Endodermal cell (in vitro differentiated cells): ENCODE data around the gene P2RY1. TPM values are rescaled to one million over a fixed set of nuclear protein-coding genes. Genes with fewer than 3 reads are reported as not detected.

Source experiments
- DNase-seq: peaks from one replicate; pipeline ENCODE4 v3.0.0-alpha.2; 2017
- H3K27ac ChIP-seq: 2 replicates; pipeline ENCODE4 v1.5.1; 2013; ENCODE audit warnings: mild to moderate bottlenecking, low read depth, low read length, moderate library complexity
- H3K27me3 ChIP-seq: 2 replicates; pipeline ENCODE4 v1.6.1; 2013; ENCODE audit warnings: mild to moderate bottlenecking, low read length, moderate library complexity; ENCODE audit not compliant: insufficient read depth, control insufficient read depth, poor library complexity, severe bottlenecking
- H3K36me3 ChIP-seq: 2 replicates; pipeline ENCODE4 v1.7.0; 2013; ENCODE audit warnings: mild to moderate bottlenecking, low read length, moderate library complexity; ENCODE audit not compliant: control insufficient read depth, insufficient read depth
- H3K4me1 ChIP-seq: one replicate; pipeline ENCODE4 v1.7.0; 2013; ENCODE audit warnings: low read length; ENCODE audit not compliant: control insufficient read depth, insufficient read depth
- H3K4me3 ChIP-seq: 2 replicates; pipeline ENCODE4 v1.5.1; 2013; ENCODE audit warnings: mild to moderate bottlenecking, low read length, moderate library complexity
- H3K9ac ChIP-seq: 2 replicates; pipeline ENCODE4 v1.6.1; 2013; ENCODE audit warnings: mild to moderate bottlenecking, low read length, moderate library complexity; ENCODE audit not compliant: poor library complexity, severe bottlenecking; ENCODE audit errors: extremely low read depth
- H3K9me3 ChIP-seq: 2 replicates; pipeline ENCODE4 v1.6.1; 2013; ENCODE audit warnings: mild to moderate bottlenecking, low read length, moderate library complexity; ENCODE audit not compliant: control insufficient read depth
- H3K27ac Mint-ChIP-seq: 2 replicates; pipeline ENCODE4 v1.8.0; 2020; ENCODE audit warnings: mixed read lengths
- H3K27me3 Mint-ChIP-seq: 2 replicates; pipeline ENCODE4 v1.8.0; 2021; ENCODE audit warnings: mild to moderate bottlenecking, mixed read lengths; ENCODE audit not compliant: insufficient read depth
- H3K36me3 Mint-ChIP-seq: 2 replicates; pipeline ENCODE4 v1.8.0; 2020; ENCODE audit warnings: low read depth, mixed read lengths
- H3K4me1 Mint-ChIP-seq: 2 replicates; pipeline ENCODE4 v1.8.0; 2020; ENCODE audit warnings: mixed read lengths
- H3K4me3 Mint-ChIP-seq: 2 replicates; pipeline ENCODE4 v1.8.0; 2020; ENCODE audit warnings: mild to moderate bottlenecking, moderate library complexity, mixed read lengths
- H3K9me3 Mint-ChIP-seq: 2 replicates; pipeline ENCODE4 v1.8.0; 2020; ENCODE audit warnings: mild to moderate bottlenecking, mixed read lengths
- WGBS, 2 experiments: methylation state at CpG; one replicate each; pipeline versions ENCODE4 v1.1.5 to v1.1.7; 2013; ENCODE audit warnings: missing lambda C conversion rate in 2 of 2, mixed read lengths in 1 of 2; ENCODE audit not compliant: insufficient coverage in 1 of 2, insufficient read length in 1 of 2; 5-methylcytosine and 5-hydroxymethylcytosine counted together
- long read RNA-seq, 4 experiments: library from polyadenylated mRNA in 2 of 4; library from RNA in 1 of 4; library from capped mRNA in 1 of 4; stranded (forward) in 3 of 4; unstranded in 1 of 4; transcript quantifications; one replicate each; pipeline ENCODE4 v2.0.0, GENCODE V29; 2020 to 2021; ENCODE audit warnings: inconsistent platforms in 1 of 4
- polyA plus RNA-seq, 2 experiments: library from polyadenylated mRNA; stranded (reverse); fragments of 50-300 nt; gene quantifications; one replicate each; pipeline ENCODE4 v1.2.3, GENCODE V29; 2013
- total RNA-seq, 2 donors: library from RNA; stranded (reverse); fragmentation: NEBNext Ultra II Directional in 1 of 2; extraction: Animal tissue kit (Norgen Biotek cat#: 25700) in 1 of 2; gene quantifications; 2 replicates in 1 of 2; 3 replicates in 1 of 2; pipeline ENCODE4 v1.2.1, GENCODE V29; 2021
- TF ChIP-seq, protein P1 (sequence below): fragments of 200-600 bp; sonication (generic); conservative IDR thresholded peaks from 2 replicates; pipeline ENCODE4 v1.5.0; 2021; ENCODE audit warnings: antibody characterized with exemption, mild to moderate bottlenecking

P2RY1 gene, protein sequence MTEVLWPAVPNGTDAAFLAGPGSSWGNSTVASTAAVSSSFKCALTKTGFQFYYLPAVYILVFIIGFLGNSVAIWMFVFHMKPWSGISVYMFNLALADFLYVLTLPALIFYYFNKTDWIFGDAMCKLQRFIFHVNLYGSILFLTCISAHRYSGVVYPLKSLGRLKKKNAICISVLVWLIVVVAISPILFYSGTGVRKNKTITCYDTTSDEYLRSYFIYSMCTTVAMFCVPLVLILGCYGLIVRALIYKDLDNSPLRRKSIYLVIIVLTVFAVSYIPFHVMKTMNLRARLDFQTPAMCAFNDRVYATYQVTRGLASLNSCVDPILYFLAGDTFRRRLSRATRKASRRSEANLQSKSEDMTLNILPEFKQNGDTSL
- total RNA-seq, result 10 to 100 TPM in 1 of 2 donors, 1 to 10 TPM in 1; 7.6 to 10.4 TPM
- 5.3 TPM for polyA plus RNA-seq (2013, experiment 1 of 2)
- polyA plus RNA-seq (2013, experiment 2 of 2), result 4.5 TPM
- long read RNA-seq, experiment 1, full-length matches to known transcripts, result 3 of 3 reads
- long read RNA-seq, experiment 1, partial matches to known transcripts, result 0 of 3 reads
- long read RNA-seq, experiment 1, other reads (novel, unspliced or antisense), result 0 of 3 reads
- long read RNA-seq, experiment 2, full-length matches to known transcripts, result 5 of 5 reads
- long read RNA-seq, experiment 2, partial matches to known transcripts, result 0 of 5 reads
- long read RNA-seq, experiment 2, other reads (novel, unspliced or antisense), result 0 of 5 reads
- long read RNA-seq, experiment 3, full-length matches to known transcripts, result 130 of 132 reads
- long read RNA-seq, experiment 3, partial matches to known transcripts, result 0 of 132 reads
- long read RNA-seq, experiment 3, other reads (novel, unspliced or antisense), result 2 of 132 reads
- long read RNA-seq, experiment 4, full-length matches to known transcripts, result 1 of 1 reads
- long read RNA-seq, experiment 4, partial matches to known transcripts, result 0 of 1 reads
- long read RNA-seq, experiment 4, other reads (novel, unspliced or antisense), result 0 of 1 reads

DNA sequence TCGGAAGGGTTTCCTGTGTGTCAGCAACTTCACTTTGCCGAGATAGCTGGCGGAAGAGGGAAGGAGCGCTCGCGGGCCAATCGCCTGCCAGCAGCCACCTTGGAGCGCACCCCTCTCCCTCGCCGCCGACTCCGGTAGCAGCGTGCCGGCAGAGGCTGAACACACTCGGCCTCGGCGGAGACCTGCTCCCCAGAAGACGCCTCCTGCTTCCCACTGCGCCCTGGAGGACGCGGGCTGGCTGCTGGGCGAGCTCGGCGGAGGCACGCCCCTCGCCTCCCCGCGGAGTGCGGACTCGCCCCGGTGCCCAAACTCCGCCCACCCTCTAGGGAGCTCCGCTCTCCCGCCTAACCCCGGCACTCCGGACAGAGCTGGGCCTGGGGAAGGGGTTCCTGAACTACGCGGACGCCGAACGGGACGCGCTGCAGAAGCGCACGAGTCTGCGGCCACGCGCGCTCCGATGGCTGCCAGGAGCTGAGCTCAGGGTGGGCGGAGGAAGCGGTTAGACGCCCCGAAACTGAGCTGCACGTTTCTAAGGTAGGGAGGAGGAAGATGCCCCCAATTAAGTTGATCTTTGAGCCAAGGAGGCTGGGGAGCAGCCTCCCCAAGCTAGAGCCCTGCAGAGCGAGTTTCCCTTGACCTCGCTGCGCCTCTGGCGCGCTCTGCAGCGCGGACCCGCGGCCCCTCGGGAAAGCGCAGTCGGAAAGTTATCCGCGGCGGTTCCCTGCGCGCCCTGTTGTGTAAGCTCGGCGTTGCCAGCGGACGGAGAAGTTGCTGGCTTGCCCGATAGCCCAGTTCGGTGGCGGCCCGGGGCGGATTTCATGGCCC lies at the start of gene P2RY1:
Gene P2RY1, plus strand, starts transcription at position 356 of the 825 bp plus-strand sequence. CDS start 652 bp downstream, outside the sequence.
- no peaks in the 10 kb centered on the region for H3K9me3 Mint-ChIP-seq
- H3K27me3 Mint-ChIP-seq, result peaks cover 23% of the 10 kb centered on the region
- Histone ChIP-seq H3K27ac (peak within 1 kb of the TSS; percentile 45), H3K27me3 (peaks cover 9% of the 10 kb centered on the region), H3K4me1 (no peaks in the 10 kb centered on the region), H3K9ac (peak within 1 kb of the TSS; percentile 69), H3K36me3 (no peaks in the 10 kb centered on the region), H3K9me3 (no peaks in the 10 kb centered on the region), H3K4me3 (peak within 1 kb of the TSS; percentile 93)
- no peaks in the 10 kb centered on the region for H3K36me3 Mint-ChIP-seq
- DNase-seq, result peak; percentile 95
- 0% methylated on average over 14 to 81 of the region's 81 CpGs for WGBS, 2 experiments
- H3K4me3 Mint-ChIP-seq, result peak within 1 kb of the TSS; percentile 89
- H3K4me1 Mint-ChIP-seq, result peaks cover 31% of the 10 kb centered on the region
- H3K27ac Mint-ChIP-seq, result peak within 1 kb of the TSS; percentile 97
- TF ChIP-seq, protein P1, sequence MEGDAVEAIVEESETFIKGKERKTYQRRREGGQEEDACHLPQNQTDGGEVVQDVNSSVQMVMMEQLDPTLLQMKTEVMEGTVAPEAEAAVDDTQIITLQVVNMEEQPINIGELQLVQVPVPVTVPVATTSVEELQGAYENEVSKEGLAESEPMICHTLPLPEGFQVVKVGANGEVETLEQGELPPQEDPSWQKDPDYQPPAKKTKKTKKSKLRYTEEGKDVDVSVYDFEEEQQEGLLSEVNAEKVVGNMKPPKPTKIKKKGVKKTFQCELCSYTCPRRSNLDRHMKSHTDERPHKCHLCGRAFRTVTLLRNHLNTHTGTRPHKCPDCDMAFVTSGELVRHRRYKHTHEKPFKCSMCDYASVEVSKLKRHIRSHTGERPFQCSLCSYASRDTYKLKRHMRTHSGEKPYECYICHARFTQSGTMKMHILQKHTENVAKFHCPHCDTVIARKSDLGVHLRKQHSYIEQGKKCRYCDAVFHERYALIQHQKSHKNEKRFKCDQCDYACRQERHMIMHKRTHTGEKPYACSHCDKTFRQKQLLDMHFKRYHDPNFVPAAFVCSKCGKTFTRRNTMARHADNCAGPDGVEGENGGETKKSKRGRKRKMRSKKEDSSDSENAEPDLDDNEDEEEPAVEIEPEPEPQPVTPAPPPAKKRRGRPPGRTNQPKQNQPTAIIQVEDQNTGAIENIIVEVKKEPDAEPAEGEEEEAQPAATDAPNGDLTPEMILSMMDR, result peak; percentile 63

DNA sequence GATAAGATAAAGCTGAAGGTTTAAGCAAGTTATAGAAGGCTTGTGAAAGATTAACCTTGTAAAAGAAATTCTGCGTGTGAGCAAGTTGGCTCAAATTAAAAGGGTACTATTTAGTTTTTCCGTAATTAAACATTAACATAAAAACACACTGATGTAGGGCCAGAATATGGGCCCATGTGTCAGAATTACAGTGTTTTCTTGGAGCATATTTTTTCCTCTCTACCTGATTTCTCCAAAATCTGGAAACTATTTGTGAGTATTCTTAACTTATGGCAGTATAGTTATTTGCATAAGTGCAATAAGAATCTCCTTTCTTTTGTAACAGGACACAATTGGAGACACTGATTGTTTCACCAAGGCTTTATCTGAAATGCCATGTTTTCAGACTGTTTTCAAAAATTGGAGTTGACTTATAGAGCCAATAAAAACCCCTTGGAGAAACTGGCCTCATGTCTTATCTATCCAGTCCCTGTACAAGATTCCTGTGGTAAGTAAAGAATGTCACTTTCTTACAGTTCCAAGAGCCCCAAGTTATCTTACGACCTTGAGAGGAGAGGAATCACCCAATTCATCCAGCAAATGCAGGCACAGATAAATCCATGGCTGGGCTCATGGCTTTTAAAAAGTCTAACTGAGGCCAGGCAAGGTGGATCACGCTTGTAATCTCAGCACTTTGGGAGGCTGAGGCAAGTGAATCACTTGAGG lies 47.8 kb upstream of the P2RY1 start:
- no peaks in the 10 kb centered on the region for H3K4me1 Mint-ChIP-seq
- H3K36me3 Mint-ChIP-seq, result no peaks in the 10 kb centered on the region
- H3K9me3 Mint-ChIP-seq, result peaks cover 39% of the 10 kb centered on the region
- H3K36me3 ChIP-seq, result no peaks in the 10 kb centered on the region
- H3K9me3 ChIP-seq, result peaks cover 31% of the 10 kb centered on the region
- no peak overlapping the region for H3K4me3 Mint-ChIP-seq
- WGBS, 2 experiments, result 70 to 72% methylated on average over 4 of the region's 4 CpGs
- peak overlapping the region; percentile 5 for H3K4me3 ChIP-seq
- H3K27me3 ChIP-seq, result no peaks in the 10 kb centered on the region
- H3K9ac ChIP-seq, result no peak overlapping the region
- DNase-seq, result no peak
- TF ChIP-seq, protein P1, result no peak
- no peaks in the 10 kb centered on the region for H3K27me3 Mint-ChIP-seq
- no peaks in the 10 kb centered on the region for H3K4me1 ChIP-seq
- no peak overlapping the region for H3K27ac ChIP-seq
- H3K27ac Mint-ChIP-seq, result no peak overlapping the region
